Stimulated activated naive CD4-positive, alpha-beta T cell (primary cell): ENCODE measurements around the gene USP6.
A peak's percentile ranks its signal among the peaks of the same experiment; 100 is the strongest.
"Not testable (repeated sequence)": the region's sequence is repeated elsewhere in the genome, so short reads cannot be mapped to it uniquely, and the experiment has no call there.

ENCODE experiments used
- DNase-seq, 6 experiments: peaks; one replicate each; lab custom pipeline; 2025; lab: John Stamatoyannopoulos, UW

The USP6 gene

GRCh38 chr17:5191541-5192417, 75.9 kb downstream of the USP6 start, which contains the start of gene ZNF594:
ZNF594 (minus strand) TSS chr17:5191868; CDS start chr17:5184256, 7,612 bp downstream.
- DNase-seq = peak; percentile 91 to 95 (median 94)

DNA sequence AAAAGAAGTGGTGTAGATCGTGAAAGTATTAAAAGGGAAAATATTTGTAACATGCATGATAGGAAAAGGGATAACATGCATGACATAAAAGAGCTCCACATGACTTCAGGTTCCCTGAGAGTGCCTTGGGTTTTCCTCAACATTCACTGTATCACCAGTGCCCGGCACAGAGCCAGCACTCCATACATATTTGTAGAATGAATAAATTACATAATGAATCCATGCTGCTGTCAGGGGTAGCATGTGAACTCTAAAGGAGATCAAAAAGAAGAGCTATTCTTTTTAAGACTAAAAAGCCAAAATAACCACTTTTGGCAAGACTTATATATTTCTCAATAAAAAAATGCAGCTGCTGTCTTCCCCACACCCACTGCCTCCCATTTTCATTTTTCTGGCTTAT, 78.5 kb downstream of the USP6 start:
- DNase-seq = no peak

- DNase-seq = no peak
Observed at GRCh38 chr17:5198472-5198871, 82.6 kb downstream of the USP6 start.

DNA sequence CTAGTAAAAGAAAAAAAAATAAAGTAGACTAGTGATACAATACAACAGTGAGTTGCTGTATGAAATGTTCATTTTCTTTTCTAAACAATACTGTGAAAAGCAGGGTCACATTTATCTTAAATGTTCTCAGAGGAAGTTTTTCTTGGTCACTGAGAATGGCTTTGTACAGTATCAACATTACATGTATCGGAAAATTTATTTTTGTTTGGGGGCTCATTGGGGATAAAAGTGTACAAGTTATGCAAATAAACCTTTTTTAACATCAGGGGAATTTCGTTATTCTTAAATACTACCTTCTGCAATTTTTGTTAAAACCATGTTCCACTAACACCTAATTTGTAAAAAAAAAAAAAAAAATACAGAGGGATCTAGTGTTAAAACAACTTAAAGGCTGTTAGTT, 84.5 kb downstream of the USP6 start:
- DNase-seq = no peak

DNA sequence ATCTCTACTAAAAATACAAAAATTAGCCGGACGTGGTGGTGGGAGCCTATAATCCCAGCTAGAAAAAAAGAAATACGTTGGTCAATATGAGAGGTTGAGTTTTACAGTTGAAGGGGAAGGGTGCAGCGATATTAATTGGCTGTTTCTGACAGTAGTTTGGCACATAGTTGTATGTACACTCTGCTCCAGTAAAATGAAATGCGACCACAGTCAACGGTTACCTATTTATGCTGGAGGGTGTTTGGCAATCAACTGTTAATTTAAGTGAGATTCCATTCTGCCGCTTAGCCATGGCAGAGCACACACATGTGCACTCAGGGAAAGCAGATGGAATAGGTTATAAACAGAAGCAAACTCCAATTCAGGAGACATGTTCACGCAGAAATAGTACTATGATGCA, 85.2 kb downstream of the USP6 start:
- no peak for DNase-seq

- DNase-seq = no peak
Observed at GRCh38 chr17:5203178-5203907, 87.5 kb downstream of the USP6 start.

- DNase-seq = no peak
Observed at GRCh38 chr17:5203908-5204294, 88.1 kb downstream of the USP6 start.

DNA sequence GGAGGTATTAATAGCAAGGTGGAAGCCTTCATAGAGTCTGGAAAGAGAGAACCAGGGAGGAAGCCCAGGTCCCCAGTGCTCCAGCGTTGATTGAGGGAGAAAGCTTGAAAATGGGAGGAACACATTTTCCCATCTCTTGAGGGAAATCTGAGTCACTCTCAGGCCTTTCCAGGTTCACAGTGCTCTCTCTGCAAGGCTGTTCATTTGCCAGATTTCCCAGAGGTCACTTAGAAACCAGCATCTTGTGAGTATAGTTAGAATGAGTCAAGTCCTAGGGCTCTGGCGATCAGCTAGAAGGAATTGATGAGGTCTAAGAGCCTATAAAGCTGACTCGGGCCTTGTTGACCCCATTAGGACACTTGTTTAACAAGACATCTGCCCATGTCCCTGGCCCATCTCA, 93.6 kb downstream of the USP6 start:
- DNase-seq = no peak

GRCh38 chr17:5210091-5210490, 94.3 kb downstream of the USP6 start:
- DNase-seq = no peak

DNA sequence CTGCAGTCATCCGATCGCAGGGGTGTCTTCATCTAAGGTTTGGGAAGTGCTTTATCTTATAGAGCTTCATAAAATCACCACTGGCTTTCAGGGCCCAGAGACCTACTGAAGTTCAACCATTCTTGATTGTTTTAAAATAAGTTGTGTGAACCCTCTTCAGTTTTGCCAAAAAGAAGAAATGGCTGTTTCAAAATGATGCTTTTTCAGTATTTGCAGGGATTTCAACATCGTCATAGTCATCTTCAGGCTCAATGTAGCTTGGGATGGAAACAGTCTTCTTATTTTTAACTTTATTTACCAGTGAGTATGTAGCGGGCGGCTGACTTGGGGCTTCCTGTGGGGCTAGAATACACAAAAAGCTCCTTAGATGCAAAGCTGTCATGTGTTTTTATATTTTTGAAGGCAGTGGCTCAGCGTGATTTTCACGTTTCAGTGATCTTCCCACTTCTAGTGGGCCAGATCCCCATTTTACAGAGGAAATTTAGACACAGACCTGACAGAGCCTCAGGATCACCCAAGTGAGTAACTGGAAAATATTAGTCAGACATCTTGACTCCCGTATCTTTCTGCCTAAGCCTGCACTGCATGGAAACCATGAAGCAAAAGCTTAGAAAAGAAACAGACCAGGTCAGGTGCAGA, 94.9 kb downstream of the USP6 start:
- DNase-seq = no peak

DNA sequence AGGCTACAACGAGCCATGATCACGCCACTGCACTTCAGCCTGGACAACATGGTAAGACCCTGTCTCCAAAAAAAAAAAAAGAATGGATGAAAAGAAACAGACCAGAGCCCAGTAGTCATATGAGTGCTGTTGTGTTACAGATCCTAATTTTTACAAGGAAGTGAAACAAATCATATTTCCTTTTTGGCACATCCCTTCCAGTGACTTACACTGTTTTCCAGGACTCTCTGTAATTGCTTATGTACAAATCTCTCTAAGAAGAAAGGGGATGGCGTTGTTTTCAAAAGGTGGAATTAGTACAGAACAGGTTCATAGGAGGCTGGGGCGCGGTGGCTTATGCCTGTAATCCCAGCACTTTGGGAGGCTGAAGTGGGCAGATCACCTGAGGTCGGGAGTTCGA, 95.6 kb downstream of the USP6 start:
- DNase-seq = no peak

DNA sequence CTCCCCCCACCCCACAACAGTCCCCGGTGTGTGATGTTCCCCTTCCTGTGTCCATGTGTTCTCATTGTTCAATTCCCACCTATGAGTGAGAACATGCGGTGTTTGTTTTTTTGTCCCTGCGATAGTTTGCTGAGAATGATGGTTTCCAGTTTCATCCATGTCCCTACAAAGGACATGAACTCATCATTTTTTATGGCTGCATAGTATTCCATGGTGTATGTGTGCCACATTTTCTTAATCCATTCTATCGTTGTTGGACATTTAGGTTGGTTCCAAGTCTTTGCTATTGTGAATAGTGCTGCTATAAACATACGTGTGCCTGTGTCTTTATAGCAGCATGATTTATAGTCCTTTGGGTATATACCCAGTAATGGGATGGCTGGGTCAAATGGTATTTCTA, 101.7 kb downstream of the USP6 start:
- DNase-seq = not testable (repeated sequence)

DNA sequence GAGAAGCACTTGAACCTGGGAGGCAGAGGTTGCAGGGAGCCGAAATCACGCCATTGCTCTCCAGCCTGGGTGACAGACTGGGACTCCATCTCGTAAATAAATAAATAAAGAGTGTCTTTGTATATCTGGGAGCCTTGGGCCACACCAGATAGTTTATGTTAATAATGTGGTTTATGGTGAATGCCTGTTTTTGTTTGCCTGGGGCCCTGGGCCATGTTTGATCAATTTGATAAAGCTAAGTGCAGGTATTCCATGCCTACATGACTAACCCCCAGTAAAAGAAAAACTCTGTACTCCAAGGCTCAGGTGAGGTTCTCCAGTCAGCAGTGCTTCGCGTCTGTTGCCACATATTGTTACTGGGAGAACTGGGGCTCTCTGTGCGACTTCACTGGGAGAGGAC, 103.7 kb downstream of the USP6 start:
- DNase-seq = no peak

- DNase-seq = no peak
Observed at GRCh38 chr17:5220074-5220473, 104.2 kb downstream of the USP6 start.

GRCh38 chr17:5221912-5222311, 106.1 kb downstream of the USP6 start:
- DNase-seq = not testable (repeated sequence)
